Fibroblast of the aortic adventitia (primary cell): ENCODE data around the gene TOR3A. TPM values are rescaled to one million over a fixed set of nuclear protein-coding genes. Genes with fewer than 3 reads are reported as not detected.
"Not testable (repeated sequence)": the region's sequence is repeated elsewhere in the genome, so short reads cannot be mapped to it uniquely, and the experiment has no call there.

Experiments
- DNase-seq: peaks from one replicate; pipeline ENCODE4 v3.0.0-alpha.2; 2010; ENCODE audit warnings: low read depth
- H3K4me3 ChIP-seq: 2 replicates; pipeline ENCODE4 v1.5.1; 2011; ENCODE audit warnings: low read depth, mild to moderate bottlenecking, control low read depth, low read length, moderate library complexity
- CTCF ChIP-seq: IDR thresholded peaks from 2 replicates; pipeline ENCODE4 v1.5.1; 2011; ENCODE audit warnings: mild to moderate bottlenecking, low read length, control low read depth, inconsistent platforms; ENCODE audit not compliant: insufficient read depth
- small RNA-seq: library from RNA; depleted of rRNA; stranded (forward); fragments of <200 nt; gene quantifications from one replicate; pipeline ENCODE3, GENCODE V24; 2012
- total RNA-seq: library from RNA; depleted of rRNA; stranded (reverse); fragments of >200 nt; gene quantifications from 2 replicates; pipeline ENCODE4 v1.2.3, GENCODE V29; 2012; ENCODE audit warnings: low replicate concordance

Gene TOR3A
- total RNA-seq, 1 donor = 32.5 TPM

- peak overlapping the region; percentile 2 for H3K4me3 ChIP-seq
- DNase-seq = peak; percentile 63
- no peak for TF ChIP-seq CTCF
Measured at GRCh38 chr1:179137617-179138255, 55.9 kb downstream of the TOR3A start.

- H3K4me3 ChIP-seq, DNase-seq: not testable (repeated sequence)
Measured at GRCh38 chr1:179138755-179139154, 56.9 kb downstream of the TOR3A start.

- peak; percentile 78 for DNase-seq
- H3K4me3 ChIP-seq = peak overlapping the region; percentile 77
- TF ChIP-seq CTCF = no peak
Measured at GRCh38 chr1:179141592-179142251, 59.9 kb downstream of the TOR3A start.

- TF ChIP-seq CTCF = no peak
- H3K4me3 ChIP-seq = peak overlapping the region; percentile 77
- DNase-seq = peak; percentile 99
Measured at GRCh38 chr1:179142889-179143299, 61.0 kb downstream of the TOR3A start.

- no peak overlapping the region for H3K4me3 ChIP-seq
- peak; percentile 97 for DNase-seq
- no peak for TF ChIP-seq CTCF
Measured at GRCh38 chr1:179143322-179143721, 61.5 kb downstream of the TOR3A start.

- DNase-seq = no peak
- no peak for TF ChIP-seq CTCF
- H3K4me3 ChIP-seq = no peak overlapping the region
Measured at GRCh38 chr1:179144626-179145025, 62.8 kb downstream of the TOR3A start.

GRCh38 chr1:179145521-179145920, 63.7 kb downstream of the TOR3A start:
- DNase-seq = no peak
- no peak for TF ChIP-seq CTCF
- no peak overlapping the region for H3K4me3 ChIP-seq

Small RNA genes within 50 kb of the gene (small RNA-seq; reads per million reads assigned to genes)
- gene AL512326.3 = not detected

Other genes starting within 250 kb of the TOR3A start
- 6.0 and 6.6 TPM in 2 replicates for gene ANGPTL1, start 211.0 kb upstream of the TOR3A start, total RNA-seq
- 33.9 and 41.5 TPM in 2 replicates for gene FAM20B, start 56.2 kb upstream of the TOR3A start, total RNA-seq
- 29.0 and 67.2 TPM in 2 replicates for gene ABL2, start 147.6 kb downstream of the TOR3A start, total RNA-seq
- 40.9 and 67.5 TPM in 2 replicates for gene SOAT1, start 211.7 kb downstream of the TOR3A start, total RNA-seq